ENCODE results near the gene DYNC1H1.

- no peak for TF ChIP-seq CTCF (IDR thresholded peaks at IDR 0.05)
- no peak for TF ChIP-seq EZH2phosphoT487 (IDR thresholded peaks at IDR 0.05)
- no peak for TF ChIP-seq EZH2 (IDR thresholded peaks at IDR 0.05)
These were observed 44.1 kb upstream of the DYNC1H1 start for GRCh38 chr14:101920271-101920670.
